Right hindlimb (tissue), 1 donor: ENCODE results near the gene ARRDC1.
"Not testable (repeated sequence)": the region's sequence is repeated elsewhere in the genome, so short reads cannot be mapped to it uniquely, and the experiment has no call there.

Experiments
- DNase-seq: peaks from one replicate; pipeline ENCODE4 v3.0.0-alpha.2; 2018

ARRDC1 gene, protein sequence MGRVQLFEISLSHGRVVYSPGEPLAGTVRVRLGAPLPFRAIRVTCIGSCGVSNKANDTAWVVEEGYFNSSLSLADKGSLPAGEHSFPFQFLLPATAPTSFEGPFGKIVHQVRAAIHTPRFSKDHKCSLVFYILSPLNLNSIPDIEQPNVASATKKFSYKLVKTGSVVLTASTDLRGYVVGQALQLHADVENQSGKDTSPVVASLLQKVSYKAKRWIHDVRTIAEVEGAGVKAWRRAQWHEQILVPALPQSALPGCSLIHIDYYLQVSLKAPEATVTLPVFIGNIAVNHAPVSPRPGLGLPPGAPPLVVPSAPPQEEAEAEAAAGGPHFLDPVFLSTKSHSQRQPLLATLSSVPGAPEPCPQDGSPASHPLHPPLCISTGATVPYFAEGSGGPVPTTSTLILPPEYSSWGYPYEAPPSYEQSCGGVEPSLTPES

DNA sequence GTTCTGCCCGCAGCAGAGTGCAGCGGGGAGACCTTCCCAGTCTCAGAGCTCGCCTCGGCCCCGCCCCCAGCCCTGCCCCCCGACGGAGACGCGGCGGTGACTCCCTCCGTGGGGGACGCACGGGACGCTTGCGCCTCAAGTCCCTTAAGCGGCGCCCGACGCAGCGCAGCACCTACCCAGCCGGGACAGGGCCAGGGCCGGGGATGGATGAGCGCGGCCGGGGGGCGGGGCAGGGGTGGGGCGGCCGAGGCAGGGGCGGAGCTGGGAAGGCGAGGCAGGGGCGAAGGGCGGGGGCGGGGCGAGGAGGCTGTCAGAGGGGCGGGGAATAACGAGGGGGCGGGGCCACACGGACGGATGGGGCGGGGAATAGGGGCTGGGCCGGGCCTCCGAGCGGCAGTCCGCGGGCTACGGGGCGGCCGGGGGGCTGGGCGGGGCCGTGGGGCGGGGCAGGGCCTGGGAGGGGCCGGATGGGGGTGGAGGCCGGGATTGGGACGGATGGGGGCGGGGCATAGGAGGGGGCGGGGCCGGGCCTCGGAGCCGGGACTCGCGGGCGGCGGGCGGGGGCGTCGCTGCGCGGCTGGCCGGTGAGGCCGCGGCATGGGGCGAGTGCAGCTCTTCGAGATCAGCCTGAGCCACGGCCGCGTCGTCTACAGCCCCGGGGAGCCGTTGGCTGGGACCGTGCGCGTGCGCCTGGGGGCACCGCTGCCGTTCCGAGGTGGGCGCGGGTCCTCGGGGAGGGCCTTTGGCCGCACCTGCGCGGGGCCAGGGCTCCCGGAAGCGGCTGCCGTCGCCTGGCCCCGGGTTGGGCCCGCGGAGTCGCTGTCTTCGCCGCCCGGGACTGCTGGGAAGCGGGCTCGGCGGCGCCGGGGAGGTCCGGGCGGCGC is at the start of gene ARRDC1:
ARRDC1 (plus strand) TSS at position 566 of the 884 bp plus-strand sequence; CDS start at position 598, 32 bp downstream.
- peak; percentile 97 for DNase-seq

DNA sequence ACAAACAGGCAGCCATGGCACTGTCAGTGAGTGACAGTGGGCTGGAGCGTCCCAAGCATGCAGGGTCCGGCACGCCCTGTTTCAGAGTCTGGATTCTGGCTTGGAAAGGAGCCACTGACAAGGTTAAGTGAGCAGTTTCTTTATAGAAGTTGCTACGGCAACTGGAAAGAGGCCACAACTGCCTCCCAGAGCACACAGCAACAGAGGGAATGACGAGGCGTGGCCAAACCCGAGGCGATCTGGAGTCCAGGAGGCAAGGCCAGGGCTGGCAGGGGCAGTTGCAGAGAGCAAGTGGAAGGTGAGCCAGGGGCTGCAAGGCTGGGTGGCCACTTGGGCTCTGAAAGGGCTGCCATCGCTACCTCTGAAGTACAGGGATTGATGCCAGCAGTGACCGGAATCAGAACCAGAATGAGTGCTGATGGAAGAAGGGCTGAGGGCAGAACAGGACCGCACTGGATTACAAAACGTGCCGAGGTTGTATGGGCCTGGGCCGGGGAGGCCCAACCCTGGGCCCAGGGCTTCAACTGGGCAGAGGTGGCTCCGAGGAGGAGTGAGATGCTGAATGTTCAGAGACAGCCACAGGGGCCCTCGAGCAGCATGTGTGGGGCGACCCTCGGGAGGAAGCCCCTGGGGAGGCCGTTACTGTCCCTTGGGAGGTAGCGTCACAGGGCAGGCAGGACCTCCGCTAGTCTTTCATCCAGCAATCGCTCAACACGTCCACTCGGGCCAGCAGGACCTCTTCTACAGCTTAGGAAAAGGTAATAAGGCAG is 49.2 kb upstream of the ARRDC1 start:
- no peak for DNase-seq

GRCh38 chr9:137558127-137558526 is 47.4 kb upstream of the ARRDC1 start:
- no peak for DNase-seq

GRCh38 chr9:137564134-137564533 is 41.4 kb upstream of the ARRDC1 start:
- DNase-seq, result no peak

DNA sequence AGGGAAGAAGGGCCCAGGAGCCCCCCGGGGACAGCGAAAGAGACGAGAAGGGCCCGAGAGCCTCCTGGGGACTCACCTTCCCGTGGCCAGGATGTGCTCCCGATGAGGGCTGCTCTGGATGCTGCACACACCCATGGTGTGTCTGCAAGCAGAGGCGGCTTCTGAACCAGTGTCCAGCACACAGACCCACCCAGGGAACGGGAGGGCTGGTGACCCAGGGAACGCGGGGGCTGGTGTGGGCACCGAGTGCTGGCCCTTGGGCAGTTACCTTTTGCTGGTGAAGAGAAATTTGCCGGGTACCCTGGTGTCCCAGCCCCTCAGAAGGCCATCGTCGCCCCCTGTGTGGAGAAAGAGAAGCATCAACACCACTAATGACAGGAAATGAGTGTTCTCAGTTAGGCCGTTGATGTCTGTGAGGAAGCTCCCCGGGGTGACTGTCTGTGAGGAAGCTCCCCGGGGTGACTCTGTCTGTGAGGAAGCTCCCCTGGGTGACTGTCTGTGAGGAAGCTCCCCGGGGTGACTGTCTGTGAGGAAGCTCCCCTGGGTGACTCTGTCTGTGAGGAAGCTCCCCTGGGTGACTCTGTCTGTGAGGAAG is 40.6 kb upstream of the ARRDC1 start:
- DNase-seq, result no peak

- DNase-seq, result not testable (repeated sequence)
Measured at GRCh38 chr9:137568445-137568844, 37.0 kb upstream of the ARRDC1 start.

DNA sequence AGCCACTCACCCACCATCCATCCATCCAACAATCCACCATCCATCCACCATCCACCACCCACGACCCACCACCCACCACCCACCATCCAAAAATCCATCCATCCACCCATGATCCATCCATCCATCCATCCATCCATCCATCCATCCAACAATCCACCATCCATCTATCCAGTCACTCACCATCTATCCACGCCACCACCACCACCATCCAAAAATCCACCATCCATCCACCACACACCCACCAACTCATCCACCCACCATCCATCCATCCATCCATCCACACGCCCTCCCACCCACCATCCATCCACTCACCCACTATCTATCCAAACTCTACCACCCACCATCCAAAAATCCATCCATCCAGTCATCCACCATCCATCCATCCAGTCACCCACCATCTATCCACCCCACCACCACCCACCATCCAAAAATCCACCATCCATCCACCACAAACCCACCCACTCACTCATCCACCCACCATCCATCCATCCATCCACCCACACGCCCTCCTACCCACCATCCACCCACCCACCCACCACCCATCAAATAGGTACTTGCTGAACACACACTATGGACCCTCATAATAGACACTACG is 35.8 kb upstream of the ARRDC1 start:
- peak; percentile 1 for DNase-seq

DNA sequence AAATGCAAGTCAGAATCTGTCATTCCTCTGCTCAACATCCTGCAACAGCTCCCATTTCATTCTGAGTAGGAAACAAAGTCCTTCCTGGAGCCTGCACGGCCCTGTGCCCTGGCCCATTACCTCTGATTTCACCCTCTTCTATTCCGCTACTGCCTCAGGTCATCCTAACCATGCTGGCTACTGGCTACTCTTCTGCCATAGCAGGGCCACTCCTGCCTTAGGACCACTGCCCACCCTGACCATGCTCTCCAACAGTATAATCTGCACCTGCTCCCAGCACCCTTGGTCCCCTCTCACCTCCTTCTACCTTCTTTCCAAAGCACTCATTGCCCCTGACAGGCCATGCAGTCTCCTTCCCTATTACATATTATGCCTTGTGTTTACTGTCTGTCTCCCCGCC is 34.9 kb upstream of the ARRDC1 start:
- no peak for DNase-seq

DNA sequence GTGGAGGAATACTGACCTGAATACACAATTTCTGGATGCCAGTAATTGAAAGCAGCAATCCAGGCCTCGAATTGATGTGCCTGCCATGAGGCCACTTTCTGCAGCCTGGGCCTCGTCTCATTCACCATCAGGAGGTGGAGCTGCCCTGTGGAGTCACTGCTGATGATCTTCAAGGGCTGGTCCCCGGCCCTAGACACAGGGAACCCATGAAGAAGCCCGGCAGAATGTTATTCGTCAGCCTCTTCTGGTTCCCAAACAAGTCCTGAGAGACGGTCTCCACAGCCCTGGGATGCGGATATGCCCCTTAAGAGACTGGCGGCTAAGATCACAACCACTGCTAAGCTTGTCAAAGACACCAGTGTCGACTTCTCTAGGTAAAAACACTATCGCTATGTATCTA is 31.3 kb upstream of the ARRDC1 start:
- no peak for DNase-seq

- DNase-seq, result no peak
Measured at GRCh38 chr9:137575364-137575715, 30.1 kb upstream of the ARRDC1 start.

GRCh38 chr9:137575716-137576411 is 29.6 kb upstream of the ARRDC1 start:
- no peak for DNase-seq

GRCh38 chr9:137578518-137579258 is 26.8 kb upstream of the ARRDC1 start, which contains the start of gene DPH7:
Gene DPH7, minus strand, starts transcription at chr9:137578925. Its CDS starts 148 bp downstream, at chr9:137578777.
- peak; percentile 95 for DNase-seq

DNA sequence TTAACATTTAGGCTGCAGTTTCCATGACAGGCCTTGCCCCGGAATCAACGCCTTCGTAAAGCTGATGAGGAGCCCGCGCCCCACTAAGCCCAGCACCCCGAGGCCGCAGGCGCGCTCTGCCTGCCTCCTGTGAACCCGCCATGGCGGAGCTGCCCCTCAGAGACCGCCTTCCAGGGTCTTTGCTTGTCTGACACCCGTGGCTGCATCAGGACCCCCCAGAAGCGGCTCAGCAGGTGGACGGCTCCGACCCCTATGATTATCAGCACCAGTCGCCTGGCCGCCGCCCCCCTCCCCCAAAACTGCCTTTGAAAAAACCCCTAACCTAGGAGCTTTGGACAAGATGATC is 26.3 kb upstream of the ARRDC1 start:
- no peak for DNase-seq

DNA sequence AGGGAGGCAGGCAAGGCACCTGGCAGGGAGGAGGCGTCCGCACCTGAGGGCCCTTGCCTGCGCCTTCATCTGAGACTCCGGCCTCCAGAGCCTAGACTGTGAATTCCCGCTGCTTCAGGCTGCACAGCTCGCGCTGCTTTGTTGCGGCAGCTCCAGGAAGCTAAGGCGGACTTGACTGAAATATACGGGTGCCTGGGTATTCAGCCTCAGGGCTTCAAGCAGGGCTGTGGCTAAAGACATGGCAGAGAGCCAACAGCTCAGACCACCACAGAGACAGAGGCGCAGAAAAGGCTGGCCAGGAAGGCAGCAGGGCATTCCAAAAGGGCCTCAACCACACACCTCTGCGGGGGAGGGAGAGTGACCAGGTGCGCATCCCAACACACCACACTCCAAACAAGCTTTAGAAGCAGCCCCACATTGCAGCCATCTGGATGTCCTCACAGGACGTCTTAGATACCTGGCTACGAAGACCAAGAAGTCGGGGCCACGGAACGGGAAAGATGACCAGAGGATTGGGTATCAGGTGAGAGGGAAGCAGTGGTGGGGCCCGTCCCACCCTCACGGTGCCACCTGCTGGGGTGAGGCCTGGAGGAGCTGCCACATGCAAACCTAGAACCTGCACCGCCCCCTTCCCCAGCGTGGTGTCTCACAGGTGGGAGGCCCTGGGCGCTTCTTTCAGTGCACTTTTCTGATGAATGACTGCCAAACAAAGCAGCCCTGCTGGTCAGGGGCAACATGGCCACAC is 25.1 kb upstream of the ARRDC1 start:
- no peak for DNase-seq

- no peak for DNase-seq
Measured at GRCh38 chr9:137580954-137581322, 24.5 kb upstream of the ARRDC1 start.

DNA sequence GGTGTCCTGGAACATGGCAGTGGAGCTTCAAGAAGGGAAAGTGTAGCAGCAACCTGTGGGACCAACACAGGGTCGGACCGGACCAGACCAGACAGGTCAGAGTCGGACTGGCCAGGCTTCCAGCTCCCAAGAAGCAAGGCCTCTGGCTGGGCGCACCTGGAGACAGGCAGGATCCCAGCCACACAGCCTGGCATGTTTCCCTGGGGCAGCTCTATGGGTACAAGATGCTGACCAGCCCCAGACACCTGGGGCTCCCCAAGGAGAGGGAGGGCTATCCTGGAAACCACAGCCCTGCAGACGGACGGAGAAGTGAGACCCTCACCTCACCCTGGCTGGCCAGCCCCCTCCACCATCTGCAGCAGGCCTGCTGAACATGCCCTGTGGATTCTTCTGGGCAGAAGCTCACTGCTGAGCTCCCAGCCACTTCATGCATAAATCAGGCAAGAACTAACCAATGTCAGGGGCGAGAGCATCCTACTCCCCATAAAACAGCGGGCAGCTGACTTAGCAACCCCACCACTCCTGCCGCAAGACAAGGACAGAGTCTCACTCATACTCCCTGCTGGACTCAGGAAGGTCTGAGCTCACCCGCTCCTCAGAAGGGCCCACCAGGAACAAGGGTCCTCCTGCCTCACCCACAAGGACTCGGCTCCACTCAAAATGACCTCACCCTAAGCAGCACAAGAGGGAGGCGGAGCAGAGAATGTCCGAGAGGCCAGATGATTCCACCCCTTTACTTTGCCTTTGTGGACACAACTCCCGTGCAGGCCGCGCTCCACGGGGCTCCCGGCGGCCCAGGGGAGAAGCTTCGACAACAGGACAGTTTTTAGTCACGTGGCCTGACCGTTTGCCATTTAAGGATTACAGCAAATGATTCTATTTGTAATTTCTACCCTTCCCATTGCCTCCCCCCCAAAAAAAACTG is 23.9 kb upstream of the ARRDC1 start:
- no peak for DNase-seq

DNA sequence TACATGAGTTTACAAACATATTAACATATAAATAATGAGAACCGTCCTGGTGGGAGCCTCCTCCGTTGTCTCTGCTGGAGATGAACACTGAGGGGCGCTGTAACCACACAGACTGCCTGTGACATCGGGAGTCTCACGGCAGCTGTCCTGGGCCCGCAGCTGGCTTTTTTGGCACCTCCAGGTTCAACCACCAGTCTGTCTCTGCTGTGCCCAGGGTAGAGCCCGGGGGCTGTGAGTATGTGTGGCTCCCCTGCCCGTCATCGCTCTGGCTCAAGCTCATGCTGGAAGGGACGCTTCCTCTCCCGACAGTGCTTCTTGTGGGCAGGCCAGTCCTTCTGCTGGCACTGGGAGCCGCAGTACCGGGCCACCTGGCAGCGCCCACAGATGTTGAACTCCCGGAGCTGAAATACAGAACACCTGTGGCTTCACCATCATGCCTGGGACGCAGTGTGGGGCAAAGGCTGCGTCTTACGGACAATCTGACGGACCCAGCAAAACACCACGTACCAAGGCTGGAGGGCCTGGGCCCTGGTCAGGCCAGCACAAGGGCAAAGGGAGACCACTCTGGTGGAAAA is 23.1 kb upstream of the ARRDC1 start:
- no peak for DNase-seq

- DNase-seq, result no peak
Measured at GRCh38 chr9:137583347-137583746, 22.1 kb upstream of the ARRDC1 start.

DNA sequence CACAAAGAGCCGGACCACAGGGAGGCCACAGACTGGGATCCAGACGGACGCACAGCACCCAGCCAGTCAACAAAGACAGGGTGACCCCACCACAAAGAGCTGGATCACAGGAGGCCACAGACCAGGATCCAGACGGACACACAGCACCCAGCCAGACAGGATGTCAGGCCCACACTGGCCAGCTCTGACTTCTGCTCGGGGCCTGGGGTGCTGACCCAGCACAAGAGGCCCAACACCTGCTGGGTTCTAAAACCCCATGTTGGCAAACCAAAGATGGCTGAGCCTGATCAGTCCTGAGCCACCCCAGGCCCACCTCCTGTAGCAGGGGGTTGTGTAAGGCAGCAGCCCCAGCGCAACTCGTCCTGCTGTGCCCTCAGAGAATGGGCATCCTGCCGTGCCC is 21.5 kb upstream of the ARRDC1 start:
- DNase-seq, result no peak
